Transverse colon (tissue), 4 donors: ENCODE results near the gene ERCC6L2.

ENCODE experiments used
- EP300 ChIP-seq: sonication (generic); formaldehyde crosslinking; IDR thresholded peaks from one replicate; pipeline ENCODE4 v1.6.1; 2017; ENCODE audit warnings: antibody characterized with exemption, low read depth
- POLR2A ChIP-seq: fragments of 450-650 bp; IDR thresholded peaks from one replicate; pipeline ENCODE4 v1.6.1; 2016; ENCODE audit warnings: antibody characterized with exemption, mild to moderate bottlenecking, moderate library complexity
- POLR2AphosphoS5 ChIP-seq, 3 donors: sonication (generic); formaldehyde crosslinking; IDR thresholded peaks; one replicate each; pipeline ENCODE4 v1.6.1; 2016; ENCODE audit warnings: antibody characterized with exemption in 3 of 3
- TF ChIP-seq, protein P1 (sequence below), 5 experiments: fragments of 200-600 bp in 3 of 5; fragments of 450-650 bp in 2 of 5; sonication (generic) in 3 of 5; IDR thresholded peaks; 1 replicate in 2 of 5; 2 replicates in 3 of 5; pipeline ENCODE4 v1.5.1; 2016 to 2017; ENCODE audit warnings: antibody characterized with exemption in 5 of 5, inconsistent platforms in 3 of 5, mild to moderate bottlenecking in 2 of 5, moderate library complexity in 1 of 5

GRCh38 chr9:95938724-95939123, 63.2 kb downstream of the ERCC6L2 start:
- TF ChIP-seq POLR2AphosphoS5 (IDR thresholded peaks at IDR 0.05) = no peak
- TF ChIP-seq, protein P1, sequence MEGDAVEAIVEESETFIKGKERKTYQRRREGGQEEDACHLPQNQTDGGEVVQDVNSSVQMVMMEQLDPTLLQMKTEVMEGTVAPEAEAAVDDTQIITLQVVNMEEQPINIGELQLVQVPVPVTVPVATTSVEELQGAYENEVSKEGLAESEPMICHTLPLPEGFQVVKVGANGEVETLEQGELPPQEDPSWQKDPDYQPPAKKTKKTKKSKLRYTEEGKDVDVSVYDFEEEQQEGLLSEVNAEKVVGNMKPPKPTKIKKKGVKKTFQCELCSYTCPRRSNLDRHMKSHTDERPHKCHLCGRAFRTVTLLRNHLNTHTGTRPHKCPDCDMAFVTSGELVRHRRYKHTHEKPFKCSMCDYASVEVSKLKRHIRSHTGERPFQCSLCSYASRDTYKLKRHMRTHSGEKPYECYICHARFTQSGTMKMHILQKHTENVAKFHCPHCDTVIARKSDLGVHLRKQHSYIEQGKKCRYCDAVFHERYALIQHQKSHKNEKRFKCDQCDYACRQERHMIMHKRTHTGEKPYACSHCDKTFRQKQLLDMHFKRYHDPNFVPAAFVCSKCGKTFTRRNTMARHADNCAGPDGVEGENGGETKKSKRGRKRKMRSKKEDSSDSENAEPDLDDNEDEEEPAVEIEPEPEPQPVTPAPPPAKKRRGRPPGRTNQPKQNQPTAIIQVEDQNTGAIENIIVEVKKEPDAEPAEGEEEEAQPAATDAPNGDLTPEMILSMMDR (IDR thresholded peaks at IDR 0.05) = peak in 3 of 5 experiments; percentile 39 to 57 (median 41)
- no peak for TF ChIP-seq POLR2A
- TF ChIP-seq EP300 = no peak
